Midbrain (tissue), 1 donor: ENCODE data around the gene TBL3.

Experiments
- DNase-seq: peaks from one replicate; lab custom pipeline; 2025; lab: John Stamatoyannopoulos, UW

The TBL3 gene

DNA sequence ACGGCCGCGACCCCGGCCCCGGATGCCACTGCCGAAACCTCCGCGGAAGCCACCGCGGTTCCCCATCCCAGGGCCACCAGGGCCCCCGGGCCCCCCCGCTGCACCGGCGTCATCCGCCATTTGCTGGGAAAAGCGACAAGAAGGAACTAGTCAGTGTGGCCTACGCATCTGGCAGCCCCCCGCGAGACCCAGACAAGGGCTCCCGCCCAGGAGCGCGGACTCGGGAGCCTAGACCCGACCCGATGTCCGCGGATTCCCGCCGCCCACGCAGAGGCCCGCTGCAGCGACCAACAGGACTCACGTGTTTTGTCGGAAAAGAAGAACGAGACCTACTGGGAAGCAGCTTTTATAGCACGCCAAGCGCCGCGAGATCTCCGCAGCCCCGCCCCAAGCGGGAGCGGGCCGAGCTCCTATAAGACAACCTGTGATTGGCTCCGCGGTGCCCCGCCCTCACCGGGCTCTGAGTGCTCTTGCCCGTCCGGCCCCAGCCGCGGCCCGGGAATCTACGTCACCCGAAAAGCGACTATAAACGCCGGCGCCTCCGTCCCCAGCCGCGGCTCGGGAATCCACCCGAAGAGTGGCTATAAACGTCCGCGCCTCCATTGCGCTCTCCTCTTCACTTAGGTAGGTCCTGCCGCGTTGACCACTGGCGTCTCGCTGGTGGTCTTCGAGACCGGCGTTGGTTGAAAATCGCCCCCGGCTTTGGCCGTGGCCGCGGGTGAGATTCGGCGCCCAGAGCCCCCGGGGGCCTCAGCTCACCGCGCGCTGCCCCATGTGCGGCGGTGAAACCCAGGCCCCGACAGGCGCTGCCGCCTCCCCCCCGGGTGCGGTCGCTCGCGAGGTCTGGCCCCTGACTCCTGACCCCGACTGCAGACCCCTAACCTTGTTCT lies 7.1 kb upstream of the TBL3 start, which contains the start of gene RPS2:
TSS of gene RPS2 (minus strand) at position 321 of the 890 bp plus-strand sequence. CDS start at position 120, 201 bp downstream.
- DNase-seq, result peak; percentile 99

DNA sequence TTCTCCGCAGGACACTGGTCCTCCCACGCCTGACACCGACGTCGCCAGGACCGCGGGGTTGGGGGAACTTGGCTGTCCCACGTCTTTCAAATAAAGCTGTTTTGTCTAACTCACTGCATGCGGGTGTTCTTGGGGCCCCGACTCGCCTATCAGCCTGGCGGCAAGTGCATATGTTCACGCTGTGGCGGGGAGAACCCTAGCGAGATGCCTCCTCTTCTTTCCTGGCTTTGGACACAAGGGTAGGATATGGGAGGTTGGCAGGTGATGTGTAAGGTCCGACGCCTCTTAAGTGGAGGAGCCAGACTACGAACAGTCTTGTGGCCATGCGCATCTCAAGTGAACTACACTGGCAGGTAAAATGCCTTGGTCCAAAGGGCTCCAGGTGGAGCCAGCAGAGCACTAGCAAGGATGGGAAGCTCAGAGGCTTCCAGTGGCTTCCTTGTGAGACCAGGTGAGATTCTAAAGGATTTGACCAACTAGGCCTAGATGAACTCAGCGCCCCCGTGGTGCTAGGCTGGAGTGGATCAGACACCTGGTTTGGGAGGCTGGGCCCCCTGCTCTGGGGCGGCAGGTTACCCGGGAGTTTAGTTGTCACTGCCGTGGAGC lies 6.4 kb upstream of the TBL3 start:
- no peak for DNase-seq

DNA sequence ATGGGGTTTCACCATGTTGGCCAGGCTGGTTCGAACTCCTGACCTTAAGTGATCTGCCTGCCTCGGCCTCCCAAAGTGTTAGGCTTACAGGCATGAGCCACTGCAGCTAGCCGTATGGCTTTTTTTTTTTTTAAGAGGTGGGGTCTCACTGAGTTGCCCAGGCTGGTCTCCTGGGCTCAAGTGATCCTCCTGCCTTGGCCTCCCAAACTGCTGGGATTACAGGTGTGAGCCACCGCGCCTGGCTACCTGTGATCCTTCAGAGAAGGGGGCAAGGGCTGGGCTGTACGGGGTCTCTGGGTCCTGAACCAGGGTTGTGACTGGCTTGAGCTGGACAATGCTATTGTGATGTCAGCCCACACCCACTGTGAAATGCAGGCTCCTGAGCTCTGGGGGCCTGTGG lies 5.4 kb upstream of the TBL3 start, which contains the start of gene RNF151:
TSS of gene RNF151 (plus strand) at position 397 of the 400 bp plus-strand sequence. CDS start 26 bp downstream, outside the sequence.
- DNase-seq, result no peak

DNA sequence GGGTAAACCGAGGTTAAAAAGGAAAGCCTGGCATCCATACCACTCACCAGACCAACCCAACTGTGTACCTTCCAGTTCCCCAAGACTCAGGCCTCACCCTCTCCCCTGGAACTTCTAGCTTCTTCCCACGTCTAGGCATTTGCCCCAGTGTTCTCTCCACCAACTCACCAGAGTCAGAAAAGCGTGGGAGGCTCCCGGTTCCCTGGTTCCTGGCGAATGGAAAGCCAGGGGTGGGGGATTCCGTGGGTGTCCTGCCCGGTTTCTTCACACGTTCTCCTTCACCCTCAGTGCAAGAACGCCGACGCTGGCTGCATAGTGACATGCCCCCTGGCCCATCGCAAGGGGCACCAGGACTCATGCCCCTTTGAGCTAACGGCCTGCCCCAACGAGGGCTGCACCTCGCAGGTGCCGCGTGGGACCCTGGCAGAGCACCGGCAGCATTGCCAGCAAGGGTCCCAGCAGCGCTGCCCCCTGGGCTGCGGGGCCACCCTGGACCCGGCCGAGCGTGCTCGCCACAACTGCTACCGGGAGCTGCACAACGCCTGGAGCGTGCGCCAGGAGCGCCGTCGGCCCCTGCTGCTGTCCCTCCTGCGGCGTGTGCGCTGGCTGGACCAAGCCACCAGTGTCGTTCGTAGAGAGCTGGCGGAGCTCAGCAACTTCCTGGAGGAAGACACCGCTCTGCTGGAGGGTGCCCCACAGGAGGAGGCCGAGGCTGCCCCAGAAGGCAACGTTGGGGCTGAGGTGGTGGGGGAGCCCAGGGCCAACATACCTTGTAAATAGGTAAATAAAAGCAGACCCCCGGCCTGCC lies 3.5 kb upstream of the TBL3 start:
- no peak for DNase-seq

DNA sequence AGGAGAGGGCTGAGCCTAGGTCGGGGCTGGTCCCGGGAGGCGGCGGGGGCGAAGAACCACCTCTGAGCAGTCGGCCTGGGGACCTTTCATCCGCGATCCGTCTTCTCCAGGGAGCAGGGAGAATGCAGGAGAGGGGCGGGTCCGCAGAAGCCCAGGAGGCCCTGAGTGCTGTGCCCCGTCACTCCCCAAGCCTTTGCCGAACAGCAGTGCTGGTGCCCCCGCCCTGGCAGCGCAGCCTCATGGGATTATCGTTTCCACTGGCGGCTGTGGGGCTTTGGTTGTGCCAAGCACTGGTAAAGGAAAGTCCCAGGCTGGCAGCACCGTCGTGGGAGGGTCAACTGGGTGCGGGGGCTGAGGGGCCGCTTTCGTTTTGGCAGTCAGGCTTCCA lies 631 bp downstream of the TBL3 start:
- no peak for DNase-seq

DNA sequence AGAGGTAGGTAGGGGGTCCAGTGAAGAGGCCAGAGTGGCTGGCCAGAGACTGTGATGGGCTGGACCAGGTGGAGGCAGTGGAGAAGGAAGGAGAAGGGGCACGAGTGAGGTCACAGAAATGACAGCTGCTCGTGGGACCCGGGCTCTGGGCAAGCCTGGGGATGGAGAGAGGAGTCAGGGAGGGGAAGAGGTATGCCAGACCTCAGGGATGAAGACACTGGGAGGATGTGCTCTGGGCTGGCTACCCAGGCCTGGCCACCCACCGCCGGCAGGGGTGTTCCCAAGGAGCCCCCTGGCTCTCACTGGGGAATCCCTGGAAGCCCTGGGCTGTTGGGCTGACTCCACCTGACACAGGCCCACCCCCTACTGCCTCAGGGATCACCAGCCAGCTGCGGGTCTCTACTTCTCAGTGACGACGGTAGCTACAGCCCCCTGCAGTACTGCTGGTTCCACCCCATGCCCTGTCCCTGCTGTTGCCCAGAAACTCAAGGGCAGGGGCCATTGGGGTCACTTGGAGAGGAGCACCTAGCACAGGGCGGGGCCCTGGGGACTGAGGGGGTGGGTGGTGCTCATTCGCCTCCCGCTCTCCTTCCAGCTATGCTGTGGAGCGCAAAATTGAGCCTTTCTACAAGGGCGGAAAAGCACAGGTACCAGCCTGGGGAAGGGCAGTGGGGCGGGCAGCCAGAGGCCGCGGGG lies 1.8 kb downstream of the TBL3 start:
- DNase-seq, result no peak

DNA sequence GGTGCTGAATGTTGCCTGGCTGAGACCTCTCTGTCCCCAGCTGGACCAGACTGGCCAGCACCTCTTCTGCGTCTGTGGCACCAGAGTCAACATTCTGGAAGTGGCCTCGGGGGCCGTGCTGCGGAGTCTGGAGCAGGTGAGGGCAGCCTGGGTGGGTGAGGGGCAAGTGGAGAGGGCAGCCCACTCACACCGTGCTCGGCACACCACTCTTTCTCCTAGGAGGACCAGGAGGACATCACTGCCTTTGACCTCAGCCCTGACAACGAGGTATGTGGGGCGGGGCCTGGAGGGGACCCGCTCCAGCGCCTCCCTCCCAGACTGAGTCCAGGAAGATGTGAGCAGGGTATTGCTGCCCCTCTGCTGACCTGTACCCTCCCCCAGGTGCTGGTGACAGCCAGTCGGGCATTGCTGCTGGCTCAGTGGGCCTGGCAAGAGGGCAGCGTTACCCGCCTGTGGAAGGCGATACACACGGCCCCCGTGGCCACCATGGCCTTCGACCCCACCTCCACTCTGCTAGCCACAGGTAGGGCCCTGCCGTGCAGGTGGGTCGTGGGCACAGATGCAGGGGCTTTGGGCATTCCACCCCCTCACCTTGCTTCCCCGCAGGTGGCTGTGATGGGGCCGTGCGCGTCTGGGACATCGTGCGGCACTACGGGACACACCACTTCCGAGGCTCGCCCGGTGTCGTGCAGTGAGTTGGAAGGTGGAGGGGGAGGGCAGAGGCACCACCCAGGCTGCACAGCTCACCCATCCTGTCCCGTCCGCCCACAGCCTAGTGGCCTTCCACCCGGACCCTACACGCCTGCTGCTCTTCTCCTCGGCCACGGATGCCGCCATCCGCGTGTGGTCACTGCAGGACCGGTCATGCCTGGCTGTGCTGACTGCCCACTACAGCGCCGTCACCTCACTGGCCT lies 2.6 kb downstream of the TBL3 start:
- no peak for DNase-seq

DNA sequence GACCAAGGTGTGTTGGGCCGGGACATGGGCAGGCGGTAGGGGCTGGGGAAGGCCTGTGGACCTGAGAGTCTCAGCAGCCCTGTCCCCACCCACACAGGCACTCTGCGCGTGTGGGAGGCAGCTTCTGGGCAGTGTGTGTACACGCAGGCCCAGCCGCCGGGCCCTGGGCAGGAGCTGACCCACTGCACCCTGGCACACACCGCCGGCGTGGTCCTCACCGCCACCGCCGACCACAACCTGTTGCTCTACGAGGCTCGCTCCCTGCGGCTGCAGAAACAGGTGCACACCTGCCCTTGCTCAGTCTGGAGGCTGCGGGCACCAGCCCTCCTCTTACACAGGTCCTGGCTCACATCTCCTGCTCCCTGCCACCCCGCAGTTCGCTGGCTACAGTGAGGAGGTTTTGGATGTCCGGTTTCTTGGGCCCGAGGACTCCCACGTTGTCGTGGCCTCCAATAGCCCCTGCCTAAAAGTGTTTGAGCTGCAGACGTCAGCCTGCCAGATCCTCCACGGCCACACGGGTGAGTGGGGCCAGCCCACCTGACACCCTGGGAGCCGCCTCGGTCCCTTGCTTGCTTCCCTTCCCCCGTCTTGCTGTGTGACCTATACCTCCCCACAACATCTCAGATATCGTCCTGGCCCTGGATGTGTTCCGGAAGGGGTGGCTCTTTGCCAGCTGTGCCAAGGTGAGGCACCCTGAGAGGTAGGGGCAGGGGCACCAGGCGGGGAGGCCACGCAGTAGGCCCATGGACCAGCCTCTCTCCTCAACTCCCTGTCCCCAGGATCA lies 3.8 kb downstream of the TBL3 start:
- no peak for DNase-seq

DNA sequence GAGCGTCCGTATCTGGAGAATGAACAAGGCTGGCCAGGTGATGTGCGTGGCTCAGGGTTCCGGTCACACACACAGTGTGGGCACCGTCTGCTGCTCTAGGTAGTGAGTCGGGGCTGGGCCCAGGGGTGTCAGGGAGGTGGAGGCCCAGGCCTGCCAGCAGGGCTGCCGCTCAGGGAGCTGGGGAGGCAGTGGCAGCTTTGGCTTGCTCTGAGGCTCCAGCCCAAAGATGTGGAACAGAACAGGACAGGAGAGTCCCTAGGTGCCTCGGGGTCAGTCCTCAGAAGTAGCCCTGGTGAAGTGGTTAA lies 4.3 kb downstream of the TBL3 start:
- DNase-seq, result no peak

DNA sequence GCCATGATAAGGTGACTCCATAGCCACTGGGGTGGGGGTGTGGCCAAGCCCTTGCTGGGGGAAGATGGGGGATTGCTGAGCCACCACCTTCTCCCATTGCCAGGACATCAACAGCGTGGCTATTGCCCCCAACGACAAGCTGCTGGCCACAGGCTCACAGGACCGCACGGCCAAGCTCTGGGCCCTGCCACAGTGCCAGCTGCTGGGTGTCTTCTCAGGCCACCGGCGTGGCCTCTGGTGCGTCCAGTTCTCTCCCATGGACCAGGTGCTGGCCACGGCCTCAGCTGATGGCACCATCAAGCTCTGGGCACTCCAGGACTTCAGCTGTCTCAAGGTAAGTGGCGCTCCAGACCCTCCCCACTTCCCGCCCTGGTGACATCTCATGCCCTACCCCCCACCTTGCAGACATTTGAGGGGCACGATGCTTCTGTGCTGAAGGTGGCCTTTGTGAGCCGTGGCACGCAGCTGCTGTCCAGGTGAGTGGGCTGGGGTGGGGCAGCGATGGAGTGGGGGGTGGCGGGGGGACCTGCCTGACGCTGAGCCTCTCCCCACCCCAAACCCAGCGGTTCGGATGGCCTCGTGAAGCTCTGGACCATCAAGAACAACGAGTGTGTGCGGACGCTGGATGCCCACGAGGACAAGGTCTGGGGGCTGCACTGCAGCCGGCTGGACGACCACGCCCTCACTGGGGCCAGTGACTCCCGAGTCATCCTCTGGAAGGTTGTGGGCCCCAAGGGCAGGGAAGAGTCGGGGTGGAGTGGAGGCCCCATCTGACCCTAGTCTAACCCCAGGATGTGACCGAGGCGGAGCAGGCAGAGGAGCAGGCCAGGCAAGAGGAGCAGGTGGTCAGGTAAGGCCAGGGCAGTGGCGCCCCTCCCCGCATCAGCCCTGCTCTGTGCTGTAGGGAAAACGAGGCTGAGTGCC lies 5.4 kb downstream of the TBL3 start:
- no peak for DNase-seq

DNA sequence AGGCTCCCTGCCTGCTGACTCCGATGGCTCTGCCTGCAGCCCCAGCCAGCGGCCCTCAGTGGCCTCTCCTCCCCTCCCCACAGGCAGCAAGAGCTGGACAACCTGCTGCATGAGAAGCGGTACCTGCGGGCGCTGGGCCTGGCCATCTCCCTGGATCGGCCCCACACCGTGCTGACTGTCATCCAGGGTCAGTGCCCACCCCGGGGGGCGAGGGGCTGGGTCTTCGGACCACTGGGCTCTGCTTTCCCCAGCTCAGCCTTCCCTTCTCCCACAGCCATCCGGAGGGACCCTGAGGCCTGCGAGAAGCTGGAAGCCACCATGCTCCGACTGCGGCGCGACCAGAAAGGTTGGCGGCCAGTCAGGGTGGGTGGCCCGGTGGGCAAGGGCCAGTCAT lies 6.0 kb downstream of the TBL3 start:
- no peak for DNase-seq

DNA sequence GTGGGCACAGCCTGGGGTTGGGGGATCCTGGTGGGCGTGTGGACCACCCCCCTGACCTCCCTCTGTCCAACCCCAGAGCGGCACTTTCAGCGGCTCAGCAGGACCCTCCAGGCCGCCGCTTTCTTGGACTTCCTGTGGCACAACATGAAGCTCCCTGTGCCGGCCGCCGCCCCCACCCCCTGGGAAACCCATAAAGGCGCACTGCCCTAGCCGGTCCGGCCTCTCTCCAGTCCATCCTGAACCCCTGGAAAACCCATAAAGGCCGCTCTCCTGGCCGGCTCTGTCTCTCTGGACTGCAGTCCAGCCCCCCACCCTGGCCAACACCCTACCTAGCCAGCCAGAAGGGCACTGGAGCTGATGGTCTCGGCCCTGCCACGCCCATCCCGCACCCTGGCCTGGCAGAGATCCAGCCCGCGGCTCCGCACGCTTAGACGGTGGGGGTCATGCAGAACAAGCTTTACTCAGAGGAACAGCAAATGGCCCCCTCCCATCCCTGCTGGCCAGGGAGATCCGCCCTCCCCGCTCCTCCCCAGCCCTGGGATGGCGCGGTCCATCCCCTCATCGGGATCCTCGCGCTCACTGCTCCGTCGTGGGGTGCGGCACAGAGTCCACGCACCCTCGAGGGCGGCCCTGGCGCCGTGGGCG lies 6.7 kb downstream of the TBL3 start:
- no peak for DNase-seq

DNA sequence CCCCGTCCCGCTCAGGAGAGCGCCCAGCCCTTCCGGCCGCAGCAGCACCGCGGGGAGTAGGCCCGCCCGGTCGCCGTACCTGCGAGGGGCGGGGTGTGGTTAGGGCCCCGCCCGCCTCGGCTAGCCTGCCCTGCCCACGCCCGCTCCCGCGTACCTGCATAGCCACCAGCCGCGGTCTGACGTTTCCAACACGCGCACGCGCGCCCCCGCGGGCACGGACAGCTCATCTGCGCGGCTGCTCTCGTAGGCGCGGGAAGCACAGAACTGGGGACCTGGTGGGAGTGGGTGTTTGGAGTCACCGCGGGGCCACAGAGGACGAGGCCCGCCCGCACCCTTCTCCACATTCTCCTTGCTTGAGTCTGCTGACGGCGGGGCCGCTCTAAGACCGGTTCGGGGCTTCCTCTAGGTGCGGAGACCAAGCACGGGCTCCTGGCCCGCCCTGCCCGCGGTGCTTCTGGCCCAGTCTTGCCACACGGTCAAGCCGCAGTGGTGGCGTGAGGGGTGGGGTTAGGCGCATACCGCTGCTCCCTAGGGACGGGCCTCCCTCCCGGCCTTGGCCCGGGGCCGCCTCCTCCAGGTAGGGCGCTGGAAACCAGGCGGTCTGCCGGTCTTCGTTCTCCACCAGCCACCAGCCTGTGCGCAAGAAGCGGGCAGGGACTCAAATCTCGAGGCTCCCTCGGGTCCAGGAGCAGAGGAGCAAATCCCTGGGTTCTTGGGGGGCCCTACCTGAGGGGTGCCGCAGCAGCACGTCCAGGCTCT lies 7.6 kb downstream of the TBL3 start:
- DNase-seq, result no peak

DNA sequence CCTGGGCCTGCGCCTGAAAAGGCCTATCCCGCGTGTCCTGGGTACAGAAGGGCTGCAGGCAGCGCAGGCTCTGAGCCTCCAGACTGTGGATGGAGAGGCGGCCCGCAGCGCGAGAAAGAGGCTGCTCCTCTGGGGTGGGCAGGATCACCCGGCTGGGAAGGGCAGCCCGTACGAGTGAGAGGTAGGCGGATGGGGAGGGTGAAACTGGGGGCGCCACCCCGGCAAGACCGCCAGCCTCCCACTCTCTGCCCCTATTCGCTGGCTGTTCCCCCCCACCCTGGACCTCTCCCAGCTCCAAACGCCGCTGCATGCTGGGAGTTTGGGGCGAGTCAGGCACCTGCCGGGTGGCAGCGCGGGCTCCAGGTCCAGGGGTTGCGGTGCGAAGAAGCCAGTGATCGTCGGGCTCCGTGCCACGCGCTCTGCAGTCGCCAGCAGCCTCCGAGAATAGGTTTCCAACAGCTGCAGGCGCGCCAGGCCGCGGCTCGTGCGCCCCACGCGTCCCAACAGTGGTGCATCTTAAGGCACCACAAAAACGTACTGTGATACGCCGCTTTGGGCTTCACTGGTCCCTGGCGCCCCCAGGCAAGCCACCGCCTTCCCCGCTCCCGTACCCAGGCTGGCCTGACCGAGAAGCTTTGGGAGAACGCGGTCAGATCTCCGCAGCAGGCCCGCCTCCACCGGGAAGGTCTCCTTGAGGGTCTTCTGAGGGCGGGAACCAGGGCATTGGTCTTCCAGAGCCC lies 8.3 kb downstream of the TBL3 start:
- no peak for DNase-seq

DNA sequence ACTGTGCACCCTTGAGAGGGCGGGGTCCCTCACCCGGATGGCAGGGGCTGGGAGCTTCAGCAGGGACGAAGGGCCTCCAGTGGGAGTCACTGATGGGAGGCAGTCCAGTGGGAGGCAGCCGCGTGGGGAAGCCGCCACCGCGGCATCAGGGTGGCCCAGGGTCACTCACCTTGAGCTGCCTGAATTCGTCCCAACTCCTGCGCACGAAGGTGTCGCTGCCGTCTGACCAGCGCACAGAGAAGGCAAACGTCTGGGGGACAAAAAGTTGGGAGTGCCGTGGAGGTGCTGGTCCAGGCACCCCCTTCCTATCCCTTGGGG lies 8.9 kb downstream of the TBL3 start:
- DNase-seq, result no peak

DNA sequence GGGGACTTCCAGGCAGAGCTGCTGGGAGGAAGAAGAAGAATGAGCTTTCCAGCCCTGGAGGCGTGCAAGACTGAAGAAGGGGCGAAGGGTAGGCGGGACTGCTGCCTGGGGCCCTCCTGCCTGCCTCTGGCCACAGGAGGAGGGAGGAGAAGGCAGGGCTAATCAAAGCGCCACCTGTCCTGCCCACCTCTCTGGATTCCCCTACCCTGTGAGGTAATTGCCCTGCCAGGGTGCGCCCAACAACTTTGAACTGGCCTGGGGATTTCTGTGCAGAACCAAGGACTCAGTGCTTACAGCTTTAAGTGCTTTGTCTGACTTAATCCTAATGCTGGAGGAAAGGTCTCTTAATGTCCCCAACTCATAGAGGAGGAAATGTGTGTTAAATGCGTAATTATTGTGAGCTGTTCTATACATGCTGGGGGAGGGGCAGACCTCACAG lies 9.6 kb downstream of the TBL3 start, which contains the start of gene NOXO1:
TSS of gene NOXO1 (minus strand) at position 72 of the 439 bp plus-strand sequence. CDS start 290 bp downstream, outside the sequence.
- DNase-seq, result no peak

DNA sequence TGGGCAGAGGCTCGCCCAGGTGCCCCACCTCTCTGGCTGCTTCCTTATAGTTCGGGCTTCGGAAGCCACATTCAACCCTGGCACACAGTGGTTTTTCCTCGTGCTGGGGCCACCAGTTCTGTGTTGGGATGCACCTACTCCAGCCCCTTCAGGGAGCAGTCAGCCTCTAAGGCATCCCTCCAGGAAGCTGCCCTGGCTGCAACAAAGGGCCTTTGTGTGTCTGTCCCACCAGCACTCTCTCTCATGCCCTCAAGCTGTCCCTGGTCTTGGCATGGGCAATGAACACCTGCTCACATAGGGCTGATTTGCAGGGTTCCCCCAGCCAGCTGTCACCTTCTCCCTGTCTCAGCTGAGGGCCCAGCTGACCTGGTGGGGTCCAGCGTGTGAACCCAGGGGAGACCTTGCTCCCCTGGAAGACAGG lies 10.2 kb downstream of the TBL3 start:
- no peak for DNase-seq
